ENCODE data around the gene DACH1. TPM values are rescaled to one million over a fixed set of nuclear protein-coding genes. Genes with fewer than 3 reads are reported as not detected.

DACH1 gene
- total and polyA plus RNA-seq, 11 donors = 1.2 to 3.8 (median 2.1) TPM

DNA sequence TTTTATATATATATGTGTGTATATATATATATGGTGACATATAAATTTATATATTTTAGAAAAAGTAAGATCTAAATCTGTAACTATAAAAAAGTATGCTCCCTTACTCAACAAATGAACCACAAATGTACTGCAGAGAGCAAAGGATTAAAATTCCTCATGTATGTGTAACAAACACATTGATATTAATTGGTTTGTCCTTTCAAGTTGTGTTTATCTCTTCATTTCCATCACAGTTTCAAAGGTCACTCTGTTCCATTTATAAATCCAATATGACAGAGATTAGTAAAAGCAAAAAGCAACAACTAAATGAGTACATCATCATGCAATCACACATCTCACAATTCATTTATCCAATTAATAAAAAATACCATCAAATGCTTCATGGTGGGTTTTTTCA, 247.9 kb downstream of the DACH1 start:
- Histone ChIP-seq H3K9me3 (no peaks in the 10 kb centered on the region), H3K4me1 (peaks cover 0 to 7% (median 0%) of the 10 kb centered on the region in 12 donors), H3K27ac (no peak overlapping the region), H3K27me3 (no peaks in the 10 kb centered on the region), H3K4me3 (no peak overlapping the region), H3K36me3 (no peaks in the 10 kb centered on the region)
- TF ChIP-seq POLR2A (IDR thresholded peaks at IDR 0.05) = no peak
- TF ChIP-seq, protein P1, sequence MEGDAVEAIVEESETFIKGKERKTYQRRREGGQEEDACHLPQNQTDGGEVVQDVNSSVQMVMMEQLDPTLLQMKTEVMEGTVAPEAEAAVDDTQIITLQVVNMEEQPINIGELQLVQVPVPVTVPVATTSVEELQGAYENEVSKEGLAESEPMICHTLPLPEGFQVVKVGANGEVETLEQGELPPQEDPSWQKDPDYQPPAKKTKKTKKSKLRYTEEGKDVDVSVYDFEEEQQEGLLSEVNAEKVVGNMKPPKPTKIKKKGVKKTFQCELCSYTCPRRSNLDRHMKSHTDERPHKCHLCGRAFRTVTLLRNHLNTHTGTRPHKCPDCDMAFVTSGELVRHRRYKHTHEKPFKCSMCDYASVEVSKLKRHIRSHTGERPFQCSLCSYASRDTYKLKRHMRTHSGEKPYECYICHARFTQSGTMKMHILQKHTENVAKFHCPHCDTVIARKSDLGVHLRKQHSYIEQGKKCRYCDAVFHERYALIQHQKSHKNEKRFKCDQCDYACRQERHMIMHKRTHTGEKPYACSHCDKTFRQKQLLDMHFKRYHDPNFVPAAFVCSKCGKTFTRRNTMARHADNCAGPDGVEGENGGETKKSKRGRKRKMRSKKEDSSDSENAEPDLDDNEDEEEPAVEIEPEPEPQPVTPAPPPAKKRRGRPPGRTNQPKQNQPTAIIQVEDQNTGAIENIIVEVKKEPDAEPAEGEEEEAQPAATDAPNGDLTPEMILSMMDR (IDR thresholded peaks at IDR 0.05) = no peak
- intact Hi-C loops (cut with DNase I) = no loop called here
- ATAC-seq (no peak), DNase-seq (no peak)

DNA sequence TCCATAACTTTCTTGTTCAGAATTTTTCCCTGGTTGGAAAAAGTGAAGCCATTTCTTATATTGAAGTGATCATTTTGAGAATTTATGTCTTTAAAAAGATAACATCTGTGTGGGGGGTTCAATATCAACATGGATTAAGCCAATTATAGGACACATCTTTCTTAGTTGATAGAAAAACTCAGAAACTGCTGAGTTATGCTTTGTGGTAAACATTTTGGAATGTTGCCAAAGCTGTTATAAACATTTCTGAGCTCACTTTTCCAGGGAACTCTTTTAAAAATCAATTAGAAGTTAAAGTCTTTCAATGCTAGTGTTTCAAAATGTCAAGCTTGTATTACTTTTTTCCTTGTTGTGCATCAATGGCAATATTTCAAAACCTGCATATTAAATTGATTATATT, 248.8 kb downstream of the DACH1 start:
- Histone ChIP-seq H3K36me3 (no peaks in the 10 kb centered on the region), H3K9me3 (no peaks in the 10 kb centered on the region), H3K4me3 (no peak overlapping the region), H3K4me1 (no peaks in the 10 kb centered on the region), H3K27me3 (no peaks in the 10 kb centered on the region), H3K27ac (no peak overlapping the region)
- DNase-seq = no peak
- no peak for ATAC-seq
- TF ChIP-seq, protein P1 (IDR thresholded peaks at IDR 0.05) = no peak
- TF ChIP-seq POLR2A (IDR thresholded peaks at IDR 0.05) = no peak
- intact Hi-C loops (cut with DNase I) = no loop called here

DNA sequence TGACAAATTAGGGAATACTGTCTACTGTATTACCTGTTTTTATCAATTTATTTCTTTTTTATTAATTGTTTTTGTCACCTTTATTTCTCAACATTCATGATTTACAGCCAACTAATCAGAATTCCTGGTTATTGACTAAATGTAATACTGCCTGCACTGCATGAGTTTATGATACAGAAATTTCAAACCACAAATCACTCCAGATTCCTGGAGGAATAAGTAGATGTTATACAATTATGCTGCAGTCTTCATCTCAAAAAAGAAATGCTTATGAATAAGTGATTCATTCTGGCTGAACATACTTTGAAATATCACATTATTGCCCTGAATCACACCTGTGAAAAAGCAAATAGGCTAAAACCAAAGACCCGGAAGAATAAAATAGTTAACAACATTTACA, 249.7 kb downstream of the DACH1 start:
- no peaks in the 10 kb centered on the region for H3K27me3 ChIP-seq
- no peaks in the 10 kb centered on the region for H3K36me3 ChIP-seq
- WGBS, 4 donors = 96 to 100% (median 98%) methylated on average over 1 of the region's 1 CpG
- H3K4me1 ChIP-seq = peaks cover 0 to 5% (median 0%) of the 10 kb centered on the region in 12 donors
- ATAC-seq (no peak), DNase-seq (no peak)
- H3K9me3 ChIP-seq = no peaks in the 10 kb centered on the region
- H3K4me3 ChIP-seq = no peak overlapping the region
- intact Hi-C loops (cut with DNase I) = no loop called here
- TF ChIP-seq POLR2A (IDR thresholded peaks at IDR 0.05) = no peak
- TF ChIP-seq, protein P1 (IDR thresholded peaks at IDR 0.05) = no peak
- H3K27ac ChIP-seq = no peak overlapping the region

DNA sequence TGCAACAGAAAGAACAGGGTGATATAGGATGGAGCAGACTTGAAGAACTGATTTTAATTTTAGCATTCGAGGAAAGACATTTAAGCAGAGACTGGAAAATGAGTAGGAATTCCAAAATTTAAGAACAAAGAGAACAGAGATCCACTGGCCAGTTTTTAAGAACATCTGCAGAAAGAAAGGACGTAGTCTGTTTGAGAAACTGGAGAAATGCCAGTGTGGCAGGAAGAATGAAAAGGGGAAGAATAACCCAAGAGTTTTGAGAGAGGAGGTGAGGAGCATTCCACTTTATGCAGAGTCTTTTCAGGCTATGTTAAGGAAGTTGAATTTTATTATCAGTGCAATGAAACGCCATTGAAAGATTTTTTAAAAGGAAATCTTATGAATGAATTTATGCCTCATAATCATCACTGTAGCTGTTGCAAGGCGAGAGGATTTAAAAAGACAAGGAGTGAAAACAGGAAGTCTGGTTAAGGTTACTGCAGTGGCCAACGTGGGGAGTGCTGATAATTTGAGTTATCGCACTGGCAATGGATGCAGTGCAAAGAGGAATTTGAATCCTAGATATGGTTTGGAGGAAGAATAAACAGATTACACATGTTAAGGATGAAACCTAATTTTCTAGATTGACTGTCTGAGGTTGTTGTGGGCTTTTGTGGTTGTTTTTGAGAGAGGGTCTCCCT, 253.8 kb downstream of the DACH1 start:
- Histone ChIP-seq H3K27me3 (no peaks in the 10 kb centered on the region), H3K27ac (no peak overlapping the region), H3K4me1 (peaks cover 0 to 5% (median 0%) of the 10 kb centered on the region in 12 donors), H3K4me3 (peak overlapping the region in 1 of 12 donors; percentile 7), H3K36me3 (no peaks in the 10 kb centered on the region), H3K9me3 (no peaks in the 10 kb centered on the region)
- 43 to 56% (median 48%) methylated on average over 6 of the region's 6 CpGs for WGBS, 4 donors
- TF ChIP-seq, protein P1 (IDR thresholded peaks at IDR 0.05) = no peak
- no peak for TF ChIP-seq POLR2A (IDR thresholded peaks at IDR 0.05)
- no peak for DNase-seq
- intact Hi-C loops (cut with DNase I) = no loop called here
- no peak for ATAC-seq
